Measurements from ENCODE around the gene GALNT7.
"Not testable (repeated sequence)": the region's sequence is repeated elsewhere in the genome, so short reads cannot be mapped to it uniquely, and the experiment has no call there.

The GALNT7 gene

DNA sequence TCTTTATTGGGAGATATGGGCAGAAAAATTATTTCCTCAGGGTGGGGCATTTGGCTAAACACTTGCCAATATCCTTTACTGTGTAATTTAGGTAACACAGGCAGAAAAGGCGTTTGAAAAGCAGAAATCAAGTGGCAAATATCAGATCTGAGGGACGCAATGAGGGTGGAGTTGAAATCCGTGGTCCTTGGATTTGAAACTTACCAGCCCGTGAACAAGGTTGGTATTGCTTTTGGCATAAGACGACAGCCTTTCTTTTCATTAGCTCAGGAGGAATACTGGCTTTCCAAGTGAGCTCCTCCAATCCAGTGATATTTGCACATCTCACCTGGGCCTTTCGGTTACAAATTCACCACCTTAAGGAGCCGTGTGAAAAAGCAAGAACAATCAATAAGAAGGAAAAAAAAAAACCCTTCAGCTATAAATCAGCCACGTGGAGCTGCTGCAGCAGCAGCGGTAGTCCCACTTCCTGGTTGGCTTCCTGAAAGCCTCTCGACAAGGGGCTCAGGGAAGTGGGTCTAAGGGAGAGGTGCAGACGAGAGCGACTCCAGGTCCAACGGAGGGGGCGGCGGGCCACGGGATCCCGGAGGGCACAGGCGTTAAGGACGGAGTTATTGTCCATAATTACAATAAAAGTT, 734 bp upstream of the GALNT7 start:
- DNase-seq = peak in 1 of 2 experiments; percentile 34

DNA sequence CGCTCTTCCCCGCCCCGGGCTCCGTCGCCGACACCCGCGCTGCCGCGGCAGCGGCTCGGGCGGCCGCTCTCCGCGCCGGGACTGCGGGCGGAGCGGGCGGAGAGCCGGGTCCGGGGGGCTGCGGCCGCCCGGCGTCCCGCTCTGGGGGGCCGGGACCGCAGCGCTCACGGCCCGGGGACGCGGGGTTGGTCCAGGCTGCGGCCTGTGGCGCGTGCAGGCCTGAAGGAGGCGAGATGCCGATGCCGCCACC, 492 bp downstream of the GALNT7 start:
- DNase-seq = no peak

GRCh38 chr4:173169428-173170181, 994 bp downstream of the GALNT7 start:
- peak; percentile 39 to 40 for DNase-seq

DNA sequence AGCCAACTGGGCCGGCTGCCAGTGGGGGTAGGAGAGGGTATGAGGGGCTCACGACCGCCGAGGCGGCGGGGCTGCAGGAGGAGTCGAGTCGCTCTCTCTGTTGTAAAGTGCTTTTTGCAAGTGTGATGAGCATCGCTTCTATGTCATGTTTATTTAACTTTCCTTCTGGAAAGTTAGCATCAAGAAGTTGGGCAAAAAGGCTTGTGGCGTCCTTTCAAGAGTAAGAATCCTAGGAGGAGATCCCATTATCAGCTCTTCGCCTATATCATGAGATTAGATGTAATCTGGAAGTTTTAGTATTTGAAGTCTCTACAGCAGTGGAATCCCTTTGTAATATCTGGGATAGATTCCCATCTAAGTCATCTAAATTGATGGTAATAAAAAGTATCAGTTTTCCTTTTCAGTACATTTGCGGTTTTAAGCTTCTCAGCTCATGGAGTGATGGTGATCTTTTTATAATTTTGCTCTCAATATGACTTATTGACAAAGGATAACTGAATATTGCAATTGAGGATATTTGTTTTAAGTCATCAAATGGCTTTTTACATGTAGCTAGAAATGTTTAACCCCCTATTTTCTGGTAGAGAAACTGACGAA, 1.7 kb downstream of the GALNT7 start:
- no peak for DNase-seq

GRCh38 chr4:173171098-173171497, 2.5 kb downstream of the GALNT7 start:
- DNase-seq = peak in 1 of 2 experiments; percentile 14

DNA sequence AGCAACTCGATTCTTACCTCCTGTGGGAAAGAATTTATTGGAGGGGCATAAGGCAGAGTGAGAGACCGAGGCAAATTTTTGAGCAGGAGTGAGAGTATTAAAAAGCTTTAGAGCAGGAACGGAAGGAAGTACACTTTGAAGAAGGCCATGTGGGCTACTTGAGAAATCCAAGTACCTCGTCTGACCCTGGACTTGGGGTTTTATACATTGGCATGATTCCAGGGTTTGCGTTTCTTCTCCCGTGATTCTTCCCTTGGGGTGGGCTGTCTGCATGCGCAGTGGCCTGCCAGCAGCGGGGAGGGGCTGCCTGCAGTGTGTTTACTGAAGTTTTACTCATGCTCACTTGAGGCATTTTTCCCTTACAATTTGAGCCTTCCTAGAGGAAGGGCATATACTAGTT, 3.4 kb downstream of the GALNT7 start:
- no peak for DNase-seq

- no peak for DNase-seq
These were observed 5.6 kb downstream of the GALNT7 start for GRCh38 chr4:173174184-173174583.

DNA sequence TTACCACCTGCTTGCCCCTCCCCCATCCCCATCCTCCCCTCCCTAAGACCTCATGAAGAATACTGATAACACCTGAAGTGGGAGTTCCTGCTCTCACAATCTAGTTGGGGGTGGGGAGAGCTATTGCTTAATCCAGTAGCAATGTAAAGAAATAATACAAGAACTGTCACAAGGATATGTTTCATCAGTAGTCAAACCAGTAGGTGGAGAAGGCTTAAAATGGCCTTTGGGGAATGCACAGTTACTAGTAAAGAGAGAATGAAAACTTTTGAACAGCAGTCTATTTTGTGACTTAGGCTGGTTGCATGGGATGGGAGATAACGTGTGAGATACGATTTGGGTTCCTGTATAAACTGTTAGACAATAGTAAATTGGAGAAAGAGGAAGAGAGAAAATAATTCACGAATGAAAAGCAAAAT, 6.0 kb downstream of the GALNT7 start:
- no peak for DNase-seq

- no peak for DNase-seq
These were observed 7.4 kb downstream of the GALNT7 start for GRCh38 chr4:173176010-173176409.

- DNase-seq = no peak
These were observed 8.6 kb downstream of the GALNT7 start for GRCh38 chr4:173177232-173177631.

- DNase-seq = no peak
These were observed 9.5 kb downstream of the GALNT7 start for GRCh38 chr4:173178144-173178543.

DNA sequence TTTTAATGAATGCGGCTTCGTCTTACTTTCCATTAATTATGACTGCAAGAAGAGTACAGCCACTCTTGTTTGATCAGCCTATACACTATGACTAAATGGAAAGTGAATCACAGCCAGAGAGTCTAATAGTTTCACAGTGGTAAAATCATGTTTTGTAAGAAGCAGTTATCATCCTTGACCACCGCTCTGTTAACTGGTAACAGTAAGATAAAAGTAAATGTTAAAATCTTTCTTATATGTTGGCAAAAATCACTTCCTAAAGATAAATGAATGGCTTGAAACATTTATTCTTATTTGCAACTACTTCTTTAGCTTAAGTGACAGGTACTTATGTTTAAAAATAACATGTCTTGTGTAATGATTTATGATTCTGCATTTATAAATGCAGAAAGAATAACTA, 13.2 kb downstream of the GALNT7 start:
- DNase-seq = peak in 1 of 2 experiments; percentile 34

DNA sequence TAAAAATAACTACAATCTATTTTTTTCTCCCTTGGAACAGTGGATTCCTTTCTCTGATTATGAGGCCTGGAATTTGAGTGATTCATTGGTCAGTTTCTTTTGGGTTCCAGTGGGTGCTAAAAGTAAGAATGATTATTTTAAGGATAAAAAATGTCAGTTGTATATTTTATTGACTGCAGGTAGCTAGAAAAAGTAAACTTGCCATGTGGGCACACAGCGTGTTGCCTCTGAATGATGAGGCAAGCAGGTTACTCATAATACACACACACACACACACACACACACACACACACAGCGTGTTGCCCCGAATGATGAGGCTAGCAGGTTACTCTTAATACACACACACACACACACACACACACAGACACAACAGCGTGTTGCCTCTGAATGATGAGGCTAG, 13.8 kb downstream of the GALNT7 start:
- DNase-seq = peak; percentile 22 to 75

DNA sequence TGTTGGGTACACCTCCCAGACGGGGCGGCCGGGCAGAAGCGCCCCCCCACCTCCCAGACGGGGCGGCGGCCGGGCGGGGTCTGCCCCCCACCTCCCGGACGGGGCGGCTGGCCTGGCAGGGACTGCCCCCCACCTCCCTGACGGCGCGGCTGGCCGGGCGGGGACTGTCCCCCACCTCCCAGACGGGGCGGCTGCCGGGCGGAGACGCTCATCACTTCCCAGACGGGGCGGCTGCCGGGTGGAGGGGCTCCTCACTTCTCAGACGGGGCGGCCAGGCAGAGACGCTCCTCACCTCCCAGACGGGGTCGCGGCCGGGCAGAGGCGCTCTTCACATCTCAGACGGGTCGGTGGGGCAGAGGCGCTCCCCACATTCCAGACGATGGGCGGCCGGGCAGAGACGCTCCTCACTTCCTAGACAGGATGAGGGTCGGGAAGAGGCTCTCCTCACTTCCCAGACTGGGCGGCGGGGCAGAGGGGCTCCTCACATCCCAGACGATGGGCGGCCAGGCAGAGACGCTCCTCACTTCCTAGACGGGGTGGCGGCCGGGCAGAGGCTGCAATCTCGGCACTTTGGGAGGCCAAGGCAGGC, 15.1 kb downstream of the GALNT7 start:
- DNase-seq = not testable (repeated sequence)

- DNase-seq = no peak
These were observed 17.4 kb downstream of the GALNT7 start for GRCh38 chr4:173185847-173186510.

- no peak for DNase-seq
These were observed 19.1 kb downstream of the GALNT7 start for GRCh38 chr4:173187732-173188131.

- DNase-seq = no peak
These were observed 20.0 kb downstream of the GALNT7 start for GRCh38 chr4:173188648-173189047.

DNA sequence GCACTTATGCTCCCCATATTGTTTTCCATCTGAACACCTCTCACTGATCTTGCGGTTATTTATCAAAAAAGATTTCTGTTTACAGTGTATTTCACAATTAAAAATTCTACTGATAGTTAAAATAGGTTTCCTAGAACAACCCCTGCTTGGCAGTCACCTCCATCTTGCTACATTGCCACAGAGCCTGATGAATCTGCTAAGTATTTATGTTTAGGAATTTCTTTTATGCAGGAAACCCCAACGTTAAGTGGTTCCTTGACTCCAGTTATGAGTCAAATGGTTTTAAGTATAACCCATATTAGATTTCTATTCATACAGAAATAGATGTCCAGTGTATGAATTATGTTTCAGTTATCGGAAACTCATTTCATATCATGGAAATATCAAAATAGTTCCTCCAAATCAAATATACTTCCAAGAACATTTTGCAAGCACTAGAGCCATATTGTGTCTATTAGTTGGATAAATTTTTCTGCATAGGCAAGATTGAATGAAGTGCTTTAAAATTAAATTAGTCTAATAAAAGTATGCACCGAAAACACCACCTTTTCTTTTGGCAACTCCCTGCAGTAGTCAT, 20.6 kb downstream of the GALNT7 start:
- DNase-seq = no peak

GRCh38 chr4:173191623-173192041, 23.0 kb downstream of the GALNT7 start:
- peak in 1 of 2 experiments; percentile 37 for DNase-seq

DNA sequence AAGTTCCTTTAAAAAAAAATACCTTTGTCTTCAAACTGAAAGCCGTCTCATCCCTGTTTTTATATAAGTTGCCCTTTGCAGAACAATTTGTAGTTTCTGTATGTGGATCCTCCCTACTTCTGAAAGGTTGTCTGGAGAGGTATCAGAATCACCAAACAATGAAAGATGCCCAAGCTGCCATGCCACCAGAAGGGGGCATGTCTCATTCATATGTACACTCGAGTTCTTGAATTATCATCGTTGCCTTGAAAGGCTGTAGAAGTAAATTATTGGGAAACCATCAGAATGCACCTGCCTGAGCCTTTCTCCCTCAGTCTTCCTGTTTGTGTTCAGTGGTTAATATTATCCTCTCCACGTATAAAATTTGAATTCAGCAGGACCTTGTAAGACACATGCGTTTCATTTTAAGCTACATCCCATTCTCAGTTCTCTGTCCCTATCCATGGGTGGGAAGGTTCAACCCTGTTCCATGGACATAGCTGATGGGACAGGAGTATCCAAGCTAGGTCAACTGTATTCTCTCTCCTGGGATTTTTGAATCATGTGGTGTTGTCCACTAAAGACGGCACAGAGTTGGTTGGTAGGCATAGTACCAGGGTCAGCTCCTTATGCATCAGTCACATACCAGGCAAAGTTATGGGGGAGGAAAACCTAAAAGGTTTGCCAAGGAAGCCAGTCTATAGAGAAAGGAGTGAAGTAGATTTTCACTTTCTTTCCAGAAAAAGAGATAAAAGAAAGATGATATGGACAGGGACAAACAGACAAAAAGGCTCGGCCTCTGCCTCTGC, 24.0 kb downstream of the GALNT7 start:
- DNase-seq = no peak

- no peak for DNase-seq
These were observed 25.5 kb downstream of the GALNT7 start for GRCh38 chr4:173194157-173194556.

DNA sequence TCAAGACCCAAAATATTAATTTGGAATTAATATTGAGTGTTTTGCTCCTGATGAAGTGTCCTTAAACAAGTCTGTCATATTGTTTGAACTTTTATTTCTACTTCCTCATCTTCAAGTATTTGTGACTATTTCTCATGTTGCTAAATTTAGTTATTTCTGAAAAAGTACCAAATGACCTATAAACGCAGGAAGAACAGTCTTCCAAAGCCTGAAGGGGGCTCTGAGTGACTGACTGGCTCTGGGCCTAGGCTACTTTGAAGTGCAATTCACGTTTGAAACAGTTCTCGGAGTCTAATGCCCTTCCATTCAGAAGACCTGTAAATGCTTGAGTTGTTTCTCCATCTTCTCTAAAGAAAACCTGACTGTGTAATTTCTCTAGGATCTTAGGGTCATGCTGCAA, 26.5 kb downstream of the GALNT7 start:
- DNase-seq = no peak
